Smooth muscle cell (in vitro differentiated cells): ENCODE measurements around the gene DSG3. TPM values are rescaled to one million over a fixed set of nuclear protein-coding genes. Genes with fewer than 3 reads are reported as not detected.

Experiments
- DNase-seq: peaks from one replicate; lab custom pipeline; 2025; ENCODE audit not compliant: unreplicated experiment; lab: John Stamatoyannopoulos, UW
- H2AFZ ChIP-seq: fragments of 200-600 bp; sonication (generic); 2 replicates; pipeline ENCODE4 v1.6.0; 2016; ENCODE audit warnings: antibody characterized with exemption, low read depth, mild to moderate bottlenecking
- H3F3A ChIP-seq: fragments of 200-600 bp; sonication (generic); 2 replicates; pipeline ENCODE4 v1.6.0; 2017; ENCODE audit warnings: antibody characterized with exemption, low read depth
- H3K27ac ChIP-seq: fragments of 200-600 bp; sonication (generic); 2 replicates; pipeline ENCODE4 v1.5.1; 2016; ENCODE audit warnings: low read depth, mild to moderate bottlenecking
- H3K27me3 ChIP-seq: fragments of 200-600 bp; sonication (generic); 2 replicates; pipeline ENCODE4 v1.6.1; 2016; ENCODE audit warnings: low read depth, mild to moderate bottlenecking
- H3K36me3 ChIP-seq: fragments of 200-600 bp; sonication (generic); 2 replicates; pipeline ENCODE4 v1.5.1; 2016; ENCODE audit warnings: low read depth
- H3K4me1 ChIP-seq: fragments of 200-600 bp; sonication (generic); 2 replicates; pipeline ENCODE4 v1.5.1; 2016; ENCODE audit warnings: low read depth
- H3K4me2 ChIP-seq: fragments of 200-600 bp; sonication (generic); 2 replicates; pipeline ENCODE4 v1.6.0; 2016; ENCODE audit warnings: mild to moderate bottlenecking
- H3K4me3 ChIP-seq: fragments of 200-600 bp; sonication (generic); 2 replicates; pipeline ENCODE4 v1.5.1; 2016; ENCODE audit warnings: mild to moderate bottlenecking
- H3K79me2 ChIP-seq: fragments of 200-600 bp; sonication (generic); 2 replicates; pipeline ENCODE4 v1.6.0; 2016; ENCODE audit warnings: low read depth, mild to moderate bottlenecking
- H3K9ac ChIP-seq: fragments of 200-600 bp; sonication (generic); 2 replicates; pipeline ENCODE4 v1.6.0; 2016; ENCODE audit warnings: low read depth
- H3K9me3 ChIP-seq: fragments of 200-600 bp; sonication (generic); replicated peaks from 2 replicates; pipeline ENCODE4 v1.5.1; 2016; ENCODE audit warnings: low read depth
- H4K20me1 ChIP-seq: fragments of 200-600 bp; sonication (generic); 2 replicates; pipeline ENCODE4 v1.6.0; 2016; ENCODE audit warnings: low read depth
- CTCF ChIP-seq: fragments of 200-600 bp; sonication (generic); IDR thresholded peaks from 2 replicates; pipeline ENCODE4 v1.5.1; 2017; ENCODE audit warnings: borderline replicate concordance, mild to moderate bottlenecking, antibody characterized with exemption; ENCODE audit not compliant: insufficient read depth, poor library complexity, severe bottlenecking
- WGBS: methylation state at CpG from one replicate; pipeline ENCODE4 v1.1.7; 2016; ENCODE audit warnings: low lambda C conversion rate; 5-methylcytosine and 5-hydroxymethylcytosine counted together
- polyA plus RNA-seq: library from polyadenylated mRNA; unstranded; fragments of >200 nt; fragmentation: Nextera tagmentation; extraction: Ambion mirVana; gene quantifications from 2 replicates; pipeline ENCODE4 v1.2.1, GENCODE V29; 2016
- total RNA-seq: library from RNA; depleted of rRNA; stranded (reverse); fragments of >200 nt; gene quantifications from 2 replicates; pipeline ENCODE4 v1.2.3, GENCODE V29; 2014

The DSG3 gene
- total and polyA plus RNA-seq, 2 experiments from 2014 or later = 4.9 to 44.8 TPM

GRCh38 chr18:31441493-31441892 is 6.0 kb upstream of the DSG3 start:
- Histone ChIP-seq H3K79me2 (no peaks in the 10 kb centered on the region), H3K9ac (no peak overlapping the region), H3K27me3 (no peaks in the 10 kb centered on the region), H3F3A (no peaks in the 10 kb centered on the region), H4K20me1 (no peaks in the 10 kb centered on the region), H3K4me2 (no peak overlapping the region), H3K4me3 (no peak overlapping the region), H3K9me3 (no peaks in the 10 kb centered on the region), H2AFZ (no peak overlapping the region), H3K36me3 (no peaks in the 10 kb centered on the region), H3K27ac (peak overlapping the region; percentile 42), H3K4me1 (no peaks in the 10 kb centered on the region)
- no peak for TF ChIP-seq CTCF
- no peak for DNase-seq
- WGBS = 88% methylated on average over 4 of the region's 4 CpGs

- no peak for TF ChIP-seq CTCF
- H4K20me1 ChIP-seq = no peaks in the 10 kb centered on the region
Measured at GRCh38 chr18:31444142-31444541, 3.4 kb upstream of the DSG3 start.

GRCh38 chr18:31445908-31446307 is 1.6 kb upstream of the DSG3 start:
- TF ChIP-seq CTCF = no peak
- Histone ChIP-seq H3K9me3 (no peaks in the 10 kb centered on the region), H3K4me1 (no peaks in the 10 kb centered on the region), H4K20me1 (no peaks in the 10 kb centered on the region), H3K27me3 (no peaks in the 10 kb centered on the region), H3K79me2 (no peaks in the 10 kb centered on the region), H3K27ac (no peak overlapping the region), H3K36me3 (no peaks in the 10 kb centered on the region), H3K4me2 (no peak overlapping the region), H2AFZ (no peak overlapping the region), H3F3A (no peaks in the 10 kb centered on the region), H3K4me3 (no peak overlapping the region), H3K9ac (no peak overlapping the region)
- no peak for DNase-seq

More at GRCh38 chr18:31444142-31444541, 3.4 kb upstream of the DSG3 start:
- no peaks in the 10 kb centered on the region for H3F3A ChIP-seq
- no peak overlapping the region for H2AFZ ChIP-seq
- H3K4me1 ChIP-seq = no peaks in the 10 kb centered on the region
- H3K79me2 ChIP-seq = no peaks in the 10 kb centered on the region
- WGBS = 82% methylated on average over 2 of the region's 2 CpGs
- no peak overlapping the region for H3K27ac ChIP-seq
- H3K36me3 ChIP-seq = no peaks in the 10 kb centered on the region
- H3K4me2 ChIP-seq = no peak overlapping the region
- H3K4me3 ChIP-seq = no peak overlapping the region
- DNase-seq = no peak
- no peaks in the 10 kb centered on the region for H3K27me3 ChIP-seq
- H3K9ac ChIP-seq = no peak overlapping the region
- no peaks in the 10 kb centered on the region for H3K9me3 ChIP-seq

- Histone ChIP-seq H3K27ac (no peak overlapping the region), H4K20me1 (no peaks in the 10 kb centered on the region), H3K4me1 (no peaks in the 10 kb centered on the region), H3K27me3 (no peaks in the 10 kb centered on the region), H3K9me3 (no peaks in the 10 kb centered on the region), H2AFZ (no peak overlapping the region), H3K4me3 (no peak overlapping the region), H3F3A (no peaks in the 10 kb centered on the region), H3K9ac (no peak overlapping the region), H3K79me2 (no peaks in the 10 kb centered on the region), H3K4me2 (no peak overlapping the region), H3K36me3 (no peaks in the 10 kb centered on the region)
- 90% methylated on average over 3 of the region's 3 CpGs for WGBS
- no peak for TF ChIP-seq CTCF
- no peak for DNase-seq
Measured at GRCh38 chr18:31446854-31447253, 687 bp upstream of the DSG3 start.
